IMR-90 (cell line): ENCODE data around the gene GRAMD1B. TPM values are rescaled to one million over a fixed set of nuclear protein-coding genes. Genes with fewer than 3 reads are reported as not detected.

Experiments used
- ATAC-seq: fragments of 200-7000 bp; cut with Tn5 transposase; 2 replicates; pipeline ENCODE4 v1.9.1; 2020; ENCODE audit warnings: low read depth, mild to moderate bottlenecking, moderate library complexity
- BruUV-seq: library from RNA; stranded (reverse); fragments of 400-500 nt; replicated peaks from 2 replicates; lab custom pipeline; 2021; lab: Mats Ljungman, UMichigan
- CTCF ChIA-PET: fragments of 300-600 bp; formaldehyde crosslinking; extraction: SDS; loops from one replicate; lab custom pipeline; 2021; ENCODE audit warnings: antibody characterized with exemption; lab: Yijun Ruan, JAX
- POLR2A ChIA-PET: fragments of 300-600 bp; sonication (Branson Sonifier 250); formaldehyde crosslinking; loops from one replicate; lab custom pipeline; 2022; ENCODE audit warnings: antibody characterized with exemption; ENCODE audit not compliant: unreplicated experiment; lab: Charles Lee
- DNase-seq: peaks from one replicate; pipeline ENCODE4 v3.0.0; 2013
- H2AFZ ChIP-seq: replicated peaks from 2 replicates; pipeline ENCODE3; 2013; ENCODE audit warnings: low read length, mild to moderate bottlenecking; ENCODE audit not compliant: poor library complexity
- H2AK5ac ChIP-seq: 2 replicates; pipeline ENCODE4 v1.6.1; 2013; ENCODE audit warnings: low read depth, low read length, inconsistent platforms
- H2AK9ac ChIP-seq: replicated peaks from 2 replicates; pipeline ENCODE3; 2013; ENCODE audit warnings: mild to moderate bottlenecking, low read depth, low read length, moderate library complexity; ENCODE audit not compliant: poor library complexity
- H2BK120ac ChIP-seq: 2 replicates; pipeline ENCODE4 v1.6.1; 2013; ENCODE audit warnings: low read depth, low read length, inconsistent platforms
- H2BK15ac ChIP-seq: 3 replicates; pipeline ENCODE4 v1.6.1; 2013; ENCODE audit warnings: low read depth, low read length, inconsistent platforms
- H2BK20ac ChIP-seq: 2 replicates; pipeline ENCODE4 v1.6.1; 2013; ENCODE audit warnings: low read depth, mild to moderate bottlenecking, inconsistent platforms, low read length, moderate library complexity
- H2BK5ac ChIP-seq: 2 replicates; pipeline ENCODE4 v1.6.1; 2013; ENCODE audit warnings: mild to moderate bottlenecking, low read depth, low read length, inconsistent platforms; ENCODE audit not compliant: poor library complexity, severe bottlenecking
- H3K14ac ChIP-seq: replicated peaks from 2 replicates; pipeline ENCODE4 v1.6.1; 2013; ENCODE audit warnings: low read depth, low read length, inconsistent platforms
- H3K18ac ChIP-seq: 2 replicates; pipeline ENCODE4 v1.6.1; 2013; ENCODE audit warnings: low read depth, low read length, control low read depth
- H3K23ac ChIP-seq: 2 replicates; pipeline ENCODE4 v1.6.1; 2013; ENCODE audit warnings: low read depth, low read length, inconsistent platforms
- H3K27ac ChIP-seq: 2 replicates; pipeline ENCODE4 v1.5.1; 2013; ENCODE audit warnings: mild to moderate bottlenecking, control low read depth, low read length; ENCODE audit not compliant: insufficient read depth
- H3K27me3 ChIP-seq: 2 replicates; pipeline ENCODE4 v1.6.1; 2013; ENCODE audit warnings: low read length; ENCODE audit not compliant: control insufficient read depth, insufficient read depth
- H3K36me3 ChIP-seq: 2 replicates; pipeline ENCODE4 v1.6.1; 2013; ENCODE audit warnings: low read length, mixed read lengths; ENCODE audit not compliant: control insufficient read depth, insufficient read depth
- H3K4ac ChIP-seq: 2 replicates; pipeline ENCODE4 v1.6.1; 2013; ENCODE audit warnings: low read depth, low read length, inconsistent platforms
- H3K4me1 ChIP-seq: 2 replicates; pipeline ENCODE4 v1.6.1; 2013; ENCODE audit warnings: low read length, mixed read lengths; ENCODE audit not compliant: control insufficient read depth, insufficient read depth
- H3K4me2 ChIP-seq: 2 replicates; pipeline ENCODE4 v1.6.1; 2013; ENCODE audit warnings: low read depth, mild to moderate bottlenecking, control low read depth, low read length, moderate library complexity
- H3K4me3 ChIP-seq: 2 replicates; pipeline ENCODE4 v1.5.1; 2013; ENCODE audit warnings: low read depth, mild to moderate bottlenecking, control low read depth, low read length, moderate library complexity; ENCODE audit not compliant: insufficient read depth
- H3K56ac ChIP-seq: 2 replicates; pipeline ENCODE4 v1.6.1; 2013; ENCODE audit warnings: low read length, inconsistent platforms; ENCODE audit not compliant: insufficient read depth; ENCODE audit errors: extremely low read depth
- H3K79me1 ChIP-seq, 2 experiments: 2 replicates each; pipeline ENCODE4 v1.6.1; 2013; ENCODE audit warnings: low read length in 2 of 2, inconsistent platforms in 1 of 2, low read depth in 1 of 2
- H3K9ac ChIP-seq: 2 replicates; pipeline ENCODE4 v1.6.1; 2013; ENCODE audit warnings: low read depth, low read length, control low read depth
- H3K9me1 ChIP-seq: 2 replicates; pipeline ENCODE4 v1.6.1; 2013; ENCODE audit warnings: low read length, inconsistent platforms; ENCODE audit not compliant: insufficient read depth
- H3K9me3 ChIP-seq: 2 replicates; pipeline ENCODE4 v1.6.1; 2013; ENCODE audit warnings: low read length; ENCODE audit not compliant: control insufficient read depth, insufficient read depth
- H4K20me1 ChIP-seq: 2 replicates; pipeline ENCODE4 v1.6.1; 2013; ENCODE audit warnings: low read length, inconsistent platforms; ENCODE audit not compliant: insufficient read depth
- H4K5ac ChIP-seq: 2 replicates; pipeline ENCODE4 v1.6.1; 2013; ENCODE audit warnings: mild to moderate bottlenecking, low read depth, low read length, control low read depth
- H4K8ac ChIP-seq, 2 experiments: 2 replicates each; pipeline ENCODE4 v1.6.1; 2013; ENCODE audit warnings: low read depth in 2 of 2, low read length in 2 of 2, control low read depth in 1 of 2, inconsistent platforms in 1 of 2
- H4K91ac ChIP-seq: 2 replicates; pipeline ENCODE4 v1.6.1; 2013; ENCODE audit warnings: low read depth, low read length, inconsistent platforms; ENCODE audit not compliant: insufficient read depth
- BHLHE40 ChIP-seq: fragments of 150-350 bp; IDR thresholded peaks from 2 replicates; pipeline ENCODE4 v1.6.1; 2016; ENCODE audit warnings: mild to moderate bottlenecking, low read depth, low read length
- CEBPB ChIP-seq: IDR thresholded peaks from 2 replicates; pipeline ENCODE4 v1.6.1; 2012; ENCODE audit warnings: low read depth, low read length, improper control_type of control experiment
- CHD1 ChIP-seq: IDR thresholded peaks from 2 replicates; pipeline ENCODE4 v1.6.1; 2012; ENCODE audit warnings: low read depth, low read length, improper control_type of control experiment
- FOS ChIP-seq: fragments of 150-350 bp; IDR thresholded peaks from 2 replicates; pipeline ENCODE4 v1.6.1; 2016; ENCODE audit warnings: low read depth, low read length
- MAFK ChIP-seq: IDR thresholded peaks from 2 replicates; pipeline ENCODE4 v1.6.1; 2012; ENCODE audit warnings: low read depth, low read length, improper control_type of control experiment
- MAZ ChIP-seq: IDR thresholded peaks from 2 replicates; pipeline ENCODE4 v1.6.1; 2012; ENCODE audit warnings: low read depth, mild to moderate bottlenecking, low read length, improper control_type of control experiment, moderate library complexity, borderline replicate concordance
- MXI1 ChIP-seq: IDR thresholded peaks from 2 replicates; pipeline ENCODE4 v1.6.1; 2012; ENCODE audit warnings: low read depth, mild to moderate bottlenecking, low read length, moderate library complexity, borderline replicate concordance
- NFE2L2 ChIP-seq: fragments of 150-350 bp; IDR thresholded peaks from 2 replicates; pipeline ENCODE4 v1.6.1; 2016; ENCODE audit warnings: low read depth, mild to moderate bottlenecking, low read length
- POLR2A ChIP-seq: IDR thresholded peaks from 2 replicates; pipeline ENCODE4 v1.6.1; 2012; ENCODE audit warnings: mild to moderate bottlenecking, low read depth, low read length
- RAD21 ChIP-seq: IDR thresholded peaks from 2 replicates; pipeline ENCODE4 v1.6.1; 2012; ENCODE audit warnings: low read length, improper control_type of control experiment
- RCOR1 ChIP-seq: IDR thresholded peaks from 2 replicates; pipeline ENCODE4 v1.6.1; 2012; ENCODE audit warnings: mild to moderate bottlenecking, low read length, improper control_type of control experiment; ENCODE audit not compliant: insufficient replicate concordance
- RFX5 ChIP-seq: IDR thresholded peaks from 2 replicates; pipeline ENCODE4 v1.8.0; 2012; ENCODE audit warnings: low read depth, mild to moderate bottlenecking, low read length, moderate library complexity
- SMC3 ChIP-seq: fragments of 150-350 bp; IDR thresholded peaks from 2 replicates; pipeline ENCODE4 v1.6.1; 2016; ENCODE audit warnings: low read depth, mild to moderate bottlenecking, antibody characterized with exemption, low read length, moderate library complexity
- WGBS, 2 experiments: methylation state at CpG; one replicate each; pipeline versions ENCODE4 v1.1.5 to v1.1.7; 2013; ENCODE audit warnings: missing lambda C conversion rate in 2 of 2; ENCODE audit not compliant: insufficient read length in 1 of 2; ENCODE audit errors: extremely low coverage in 2 of 2; 5-methylcytosine and 5-hydroxymethylcytosine counted together
- dilution Hi-C: fragments of 300-500 bp; cut with HindIII; formaldehyde crosslinking; loops from one replicate; pipeline ENCODE4 v1.14.3; 2018; ENCODE audit warnings: low sequenced_read_pairs; ENCODE audit not compliant: unreplicated experiment
- in situ Hi-C: fragments of 300-500 bp; cut with MboI; formaldehyde crosslinking; loops from 3 replicates; pipeline ENCODE4 v1.14.3; 2019; ENCODE audit warnings: low sequenced_read_pairs, inconsistent platforms, mixed read lengths
- intact Hi-C: fragments of 100-400 bp; cut with micrococcal nuclease; formaldehyde crosslinking; loops from 2 replicates; pipeline ENCODE4 v1.10.0; 2022
- polyA plus RNA-seq, 3 experiments: library from polyadenylated mRNA; depleted of rRNA; stranded (reverse); fragments of >200 nt; gene quantifications; 2 replicates each; pipeline ENCODE4 v1.2.3, GENCODE V29; 2012; ENCODE audit warnings: low replicate concordance in 1 of 3
- total RNA-seq: library from RNA; depleted of rRNA; stranded (reverse); fragments of >200 nt; gene quantifications from 2 replicates; pipeline ENCODE4 v1.2.3, GENCODE V29; 2012
- TF ChIP-seq, protein P1 (sequence below): fragments of 150-350 bp; IDR thresholded peaks from 2 replicates; pipeline ENCODE4 v1.6.1; 2017; ENCODE audit warnings: mild to moderate bottlenecking, antibody characterized with exemption, low read length, low read depth
- TF ChIP-seq, protein P2 (sequence below): fragments of 150-350 bp; IDR thresholded peaks from 2 replicates; pipeline ENCODE4 v1.6.1; 2016; ENCODE audit warnings: low read depth, mild to moderate bottlenecking, low read length, moderate library complexity, borderline replicate concordance
- TF ChIP-seq, protein P3 (sequence below): conservative IDR thresholded peaks from 2 replicates; pipeline ENCODE4 v1.5.1; 2012; ENCODE audit warnings: mild to moderate bottlenecking, low read depth, low read length, improper control_type of control experiment

GRAMD1B gene
- total and polyA plus RNA-seq, 2 of the 4 experiments (the other 2 are of a cell fraction) = 7.1 to 7.2 TPM

DNA sequence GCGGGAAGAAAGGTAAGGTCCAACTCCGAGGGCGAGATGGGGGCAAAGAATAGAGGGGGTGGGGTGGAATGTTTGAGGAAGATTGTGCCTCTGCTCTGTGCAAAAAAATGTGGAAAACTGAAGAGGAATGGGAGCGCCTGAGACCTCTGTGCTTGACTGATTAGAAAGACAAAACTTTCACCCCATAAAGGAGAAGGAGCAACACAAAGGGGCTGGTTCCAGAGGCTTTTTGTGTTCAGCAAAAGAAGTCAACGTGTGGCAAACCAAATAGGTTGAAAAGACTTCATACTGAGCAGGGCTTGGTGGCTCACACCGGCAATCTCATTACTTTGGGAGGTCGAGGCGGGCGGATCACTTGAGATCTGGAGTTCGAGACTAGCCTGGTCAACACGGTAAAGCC is 50.8 kb downstream of the GRAMD1B start:
- Histone ChIP-seq H3K18ac (no peak overlapping the region), H3K4me1 (peaks cover 2% of the 10 kb centered on the region; the same call in 1 of the 2 replicates), H3K9me3 (no peaks in the 10 kb centered on the region), H3K4ac (no peak overlapping the region), H4K91ac (no peak overlapping the region), H3K27me3 (no peaks in the 10 kb centered on the region), H4K20me1 (no peaks in the 10 kb centered on the region), H3K36me3 (peaks cover 1% of the 10 kb centered on the region; the same call in 1 of the 2 replicates), H2BK120ac (no peak overlapping the region), H3K56ac (no peak overlapping the region), H2AFZ (no peak overlapping the region), H3K9ac (no peak overlapping the region), H3K4me2 (no peak overlapping the region), H3K23ac (no peak overlapping the region), H4K8ac (no peak overlapping the region), H2AK5ac (no peak overlapping the region), H2BK15ac (no peak overlapping the region), H3K27ac (no peak overlapping the region), H3K14ac (no peak overlapping the region), H3K9me1 (peaks cover 9% of the 10 kb centered on the region; the same call in 1 of the 2 replicates), H3K79me1 (peaks cover 12 to 28% of the 10 kb centered on the region in 2 experiments; a peak in 3 of 4 replicates), H4K5ac (no peak overlapping the region), H2BK20ac (no peak overlapping the region), H2BK5ac (no peak overlapping the region), H3K4me3 (no peak overlapping the region), H2AK9ac (no peak overlapping the region)
- DNase-seq = no peak
- WGBS, 2 experiments = 50% methylated on average over 4 of the region's 11 CpGs; no CpG with 5 or more reads in 1 of the 2 experiments
- dilution Hi-C loops (no loop called here), in situ Hi-C loops (no loop called here), intact Hi-C loops (no loop called here)
- ATAC-seq = no peak
- no peak for TF ChIP-seq MAFK
- no peak for TF ChIP-seq CEBPB
- TF ChIP-seq MXI1 = no peak
- TF ChIP-seq, protein P1, sequence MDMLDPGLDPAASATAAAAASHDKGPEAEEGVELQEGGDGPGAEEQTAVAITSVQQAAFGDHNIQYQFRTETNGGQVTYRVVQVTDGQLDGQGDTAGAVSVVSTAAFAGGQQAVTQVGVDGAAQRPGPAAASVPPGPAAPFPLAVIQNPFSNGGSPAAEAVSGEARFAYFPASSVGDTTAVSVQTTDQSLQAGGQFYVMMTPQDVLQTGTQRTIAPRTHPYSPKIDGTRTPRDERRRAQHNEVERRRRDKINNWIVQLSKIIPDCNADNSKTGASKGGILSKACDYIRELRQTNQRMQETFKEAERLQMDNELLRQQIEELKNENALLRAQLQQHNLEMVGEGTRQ = no peak
- no peak for TF ChIP-seq MAZ
- TF ChIP-seq, protein P2, sequence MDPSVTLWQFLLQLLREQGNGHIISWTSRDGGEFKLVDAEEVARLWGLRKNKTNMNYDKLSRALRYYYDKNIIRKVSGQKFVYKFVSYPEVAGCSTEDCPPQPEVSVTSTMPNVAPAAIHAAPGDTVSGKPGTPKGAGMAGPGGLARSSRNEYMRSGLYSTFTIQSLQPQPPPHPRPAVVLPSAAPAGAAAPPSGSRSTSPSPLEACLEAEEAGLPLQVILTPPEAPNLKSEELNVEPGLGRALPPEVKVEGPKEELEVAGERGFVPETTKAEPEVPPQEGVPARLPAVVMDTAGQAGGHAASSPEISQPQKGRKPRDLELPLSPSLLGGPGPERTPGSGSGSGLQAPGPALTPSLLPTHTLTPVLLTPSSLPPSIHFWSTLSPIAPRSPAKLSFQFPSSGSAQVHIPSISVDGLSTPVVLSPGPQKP = no peak
- no peak for TF ChIP-seq CHD1
- no peak for TF ChIP-seq BHLHE40
- TF ChIP-seq RAD21 = no peak
- no peak for TF ChIP-seq POLR2A
- no peak for TF ChIP-seq RCOR1
- TF ChIP-seq RFX5 = no peak
- no peak for TF ChIP-seq SMC3
- TF ChIP-seq, protein P3, sequence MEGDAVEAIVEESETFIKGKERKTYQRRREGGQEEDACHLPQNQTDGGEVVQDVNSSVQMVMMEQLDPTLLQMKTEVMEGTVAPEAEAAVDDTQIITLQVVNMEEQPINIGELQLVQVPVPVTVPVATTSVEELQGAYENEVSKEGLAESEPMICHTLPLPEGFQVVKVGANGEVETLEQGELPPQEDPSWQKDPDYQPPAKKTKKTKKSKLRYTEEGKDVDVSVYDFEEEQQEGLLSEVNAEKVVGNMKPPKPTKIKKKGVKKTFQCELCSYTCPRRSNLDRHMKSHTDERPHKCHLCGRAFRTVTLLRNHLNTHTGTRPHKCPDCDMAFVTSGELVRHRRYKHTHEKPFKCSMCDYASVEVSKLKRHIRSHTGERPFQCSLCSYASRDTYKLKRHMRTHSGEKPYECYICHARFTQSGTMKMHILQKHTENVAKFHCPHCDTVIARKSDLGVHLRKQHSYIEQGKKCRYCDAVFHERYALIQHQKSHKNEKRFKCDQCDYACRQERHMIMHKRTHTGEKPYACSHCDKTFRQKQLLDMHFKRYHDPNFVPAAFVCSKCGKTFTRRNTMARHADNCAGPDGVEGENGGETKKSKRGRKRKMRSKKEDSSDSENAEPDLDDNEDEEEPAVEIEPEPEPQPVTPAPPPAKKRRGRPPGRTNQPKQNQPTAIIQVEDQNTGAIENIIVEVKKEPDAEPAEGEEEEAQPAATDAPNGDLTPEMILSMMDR = no peak
- TF ChIP-seq NFE2L2 = no peak
- TF ChIP-seq FOS = no peak
- BruUV-seq = no TSS peak
- POLR2A ChIA-PET = no interaction called here
- CTCF ChIA-PET = interaction anchor here (0.9 kb wide), 1 partner anchor 74 kb away, joined by 6 read pairs; no protein-coding TSS in a partner anchor
